ENCODE data around the gene VPS26A.

VPS26A gene

GRCh38 chr10:69090685-69091084 lies 33.3 kb upstream of the VPS26A start:
- FAIRE-seq (no peak), DNase-seq (ENCODE audit: insufficient read length) (no peak)
- no peak for TF ChIP-seq TAF1 (IDR thresholded peaks at IDR 0.05; ENCODE audit: borderline replicate concordance, low read depth, low read length)
- TF ChIP-seq POLR2AphosphoS5 (IDR thresholded peaks at IDR 0.05; ENCODE audit: low read depth, low read length), result no peak
- no peak; the same call in 1 of the 2 replicates for TF ChIP-seq POLR2A (IDR thresholded peaks at IDR 0.05; ENCODE audit: low read depth, low read length)

- DNase-seq (ENCODE audit: insufficient read length) (no peak), FAIRE-seq (peak; percentile 24)
- TF ChIP-seq POLR2A (IDR thresholded peaks at IDR 0.05; ENCODE audit: low read depth, low read length), result no peak; the same call in 1 of the 2 replicates
- TF ChIP-seq TAF1 (IDR thresholded peaks at IDR 0.05; ENCODE audit: borderline replicate concordance, low read depth, low read length), result no peak
- no peak for TF ChIP-seq POLR2AphosphoS5 (IDR thresholded peaks at IDR 0.05; ENCODE audit: low read depth, low read length)
Measured at GRCh38 chr10:69091143-69091651, 32.8 kb upstream of the VPS26A start.

GRCh38 chr10:69092959-69093850 lies 30.8 kb upstream of the VPS26A start:
- FAIRE-seq (peak; percentile 63), DNase-seq (ENCODE audit: insufficient read length) (no peak)
- TF ChIP-seq TAF1 (IDR thresholded peaks at IDR 0.05; ENCODE audit: borderline replicate concordance, low read depth, low read length), result no peak
- no peak for TF ChIP-seq POLR2AphosphoS5 (IDR thresholded peaks at IDR 0.05; ENCODE audit: low read depth, low read length)
- TF ChIP-seq POLR2A (IDR thresholded peaks at IDR 0.05; ENCODE audit: low read depth, low read length), result no peak; the same call in 1 of the 2 replicates

- FAIRE-seq, result no peak
- DNase-seq (ENCODE audit: insufficient read length), result no peak
- TF ChIP-seq TAF1 (IDR thresholded peaks at IDR 0.05; ENCODE audit: borderline replicate concordance, low read depth, low read length), result no peak
- TF ChIP-seq POLR2A (IDR thresholded peaks at IDR 0.05; ENCODE audit: low read depth, low read length), result no peak; the same call in 1 of the 2 replicates
- no peak for TF ChIP-seq POLR2AphosphoS5 (IDR thresholded peaks at IDR 0.05; ENCODE audit: low read depth, low read length)
Measured at GRCh38 chr10:69093933-69094332, 30.0 kb upstream of the VPS26A start.

- DNase-seq (ENCODE audit: insufficient read length) (no peak), FAIRE-seq (no peak)
- TF ChIP-seq POLR2AphosphoS5 (IDR thresholded peaks at IDR 0.05; ENCODE audit: low read depth, low read length) (peak; percentile 40; the same call in 1 of the 2 replicates), POLR2A (IDR thresholded peaks at IDR 0.05; ENCODE audit: low read depth, low read length) (no peak)
Measured at GRCh38 chr10:69096045-69096444, 27.9 kb upstream of the VPS26A start.

GRCh38 chr10:69097729-69098128 lies 26.2 kb upstream of the VPS26A start:
- no peak for TF ChIP-seq POLR2A (IDR thresholded peaks at IDR 0.05; ENCODE audit: low read depth, low read length)
- no peak for FAIRE-seq
- no peak for DNase-seq (ENCODE audit: insufficient read length)

- FAIRE-seq (no peak), DNase-seq (ENCODE audit: insufficient read length) (no peak)
- TF ChIP-seq POLR2AphosphoS5 (IDR thresholded peaks at IDR 0.05; ENCODE audit: low read depth, low read length) (peak; percentile 55; the same call in 1 of the 2 replicates), POLR2A (IDR thresholded peaks at IDR 0.05; ENCODE audit: low read depth, low read length) (peak; percentile 59), TAF1 (IDR thresholded peaks at IDR 0.05; ENCODE audit: borderline replicate concordance, low read depth, low read length) (no peak)
Measured at GRCh38 chr10:69100136-69100872, 23.7 kb upstream of the VPS26A start.

GRCh38 chr10:69101451-69102095 lies 22.4 kb upstream of the VPS26A start:
- no peak for TF ChIP-seq TAF1 (IDR thresholded peaks at IDR 0.05; ENCODE audit: borderline replicate concordance, low read depth, low read length)
- DNase-seq (ENCODE audit: insufficient read length) (no peak), FAIRE-seq (peak; percentile 17)

GRCh38 chr10:69102440-69102839 lies 21.5 kb upstream of the VPS26A start:
- DNase-seq (ENCODE audit: insufficient read length), result no peak
- FAIRE-seq, result no peak
- no peak for TF ChIP-seq TAF1 (IDR thresholded peaks at IDR 0.05; ENCODE audit: borderline replicate concordance, low read depth, low read length)
- TF ChIP-seq POLR2A (IDR thresholded peaks at IDR 0.05; ENCODE audit: low read depth, low read length), result no peak
- no peak for TF ChIP-seq POLR2AphosphoS5 (IDR thresholded peaks at IDR 0.05; ENCODE audit: low read depth, low read length)

GRCh38 chr10:69103784-69104183 lies 20.2 kb upstream of the VPS26A start:
- FAIRE-seq (no peak), DNase-seq (ENCODE audit: insufficient read length) (no peak)
- TF ChIP-seq POLR2AphosphoS5 (IDR thresholded peaks at IDR 0.05; ENCODE audit: low read depth, low read length), result no peak
- no peak for TF ChIP-seq TAF1 (IDR thresholded peaks at IDR 0.05; ENCODE audit: borderline replicate concordance, low read depth, low read length)
- no peak for TF ChIP-seq POLR2A (IDR thresholded peaks at IDR 0.05; ENCODE audit: low read depth, low read length)

- TF ChIP-seq TAF1 (IDR thresholded peaks at IDR 0.05; ENCODE audit: borderline replicate concordance, low read depth, low read length) (no peak), POLR2AphosphoS5 (IDR thresholded peaks at IDR 0.05; ENCODE audit: low read depth, low read length) (peak; percentile 80; the same call in 1 of the 2 replicates), POLR2A (IDR thresholded peaks at IDR 0.05; ENCODE audit: low read depth, low read length) (peak; percentile 65; the same call in 1 of the 2 replicates)
- FAIRE-seq, result no peak
- DNase-seq (ENCODE audit: insufficient read length), result no peak
Measured at GRCh38 chr10:69104994-69105790, 18.8 kb upstream of the VPS26A start.

Measured in GM12892 (cell line).